Measurements from ENCODE around the gene ADAMTS10.

DNA sequence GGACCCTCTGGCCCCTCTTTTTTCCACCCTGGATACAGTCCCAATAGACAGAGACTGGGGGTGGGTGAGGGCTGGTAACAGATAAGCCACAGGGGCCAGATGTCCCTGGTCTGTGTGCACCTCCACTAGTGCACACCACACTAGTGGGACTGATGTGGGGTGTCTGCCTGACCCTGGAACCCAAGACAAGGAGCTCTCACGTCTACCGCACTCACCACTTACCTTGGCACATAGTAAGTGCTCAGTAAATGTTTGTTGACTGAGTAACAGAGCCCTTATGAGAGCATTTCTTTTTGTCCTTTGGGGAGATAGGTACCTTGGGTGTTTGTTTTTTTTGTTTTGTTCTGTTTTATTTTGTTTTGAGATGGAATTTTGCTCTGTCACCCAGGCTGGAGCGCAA is 73.4 kb downstream of the ADAMTS10 start:
- TF ChIP-seq, protein P1, sequence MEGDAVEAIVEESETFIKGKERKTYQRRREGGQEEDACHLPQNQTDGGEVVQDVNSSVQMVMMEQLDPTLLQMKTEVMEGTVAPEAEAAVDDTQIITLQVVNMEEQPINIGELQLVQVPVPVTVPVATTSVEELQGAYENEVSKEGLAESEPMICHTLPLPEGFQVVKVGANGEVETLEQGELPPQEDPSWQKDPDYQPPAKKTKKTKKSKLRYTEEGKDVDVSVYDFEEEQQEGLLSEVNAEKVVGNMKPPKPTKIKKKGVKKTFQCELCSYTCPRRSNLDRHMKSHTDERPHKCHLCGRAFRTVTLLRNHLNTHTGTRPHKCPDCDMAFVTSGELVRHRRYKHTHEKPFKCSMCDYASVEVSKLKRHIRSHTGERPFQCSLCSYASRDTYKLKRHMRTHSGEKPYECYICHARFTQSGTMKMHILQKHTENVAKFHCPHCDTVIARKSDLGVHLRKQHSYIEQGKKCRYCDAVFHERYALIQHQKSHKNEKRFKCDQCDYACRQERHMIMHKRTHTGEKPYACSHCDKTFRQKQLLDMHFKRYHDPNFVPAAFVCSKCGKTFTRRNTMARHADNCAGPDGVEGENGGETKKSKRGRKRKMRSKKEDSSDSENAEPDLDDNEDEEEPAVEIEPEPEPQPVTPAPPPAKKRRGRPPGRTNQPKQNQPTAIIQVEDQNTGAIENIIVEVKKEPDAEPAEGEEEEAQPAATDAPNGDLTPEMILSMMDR (IDR thresholded peaks at IDR 0.05), result no peak
- no peak for TF ChIP-seq EZH2 (IDR thresholded peaks at IDR 0.05)
